WTC11 (cell line): ENCODE data around the gene IGFBP5. TPM values are rescaled to one million over a fixed set of nuclear protein-coding genes. Genes with fewer than 3 reads are reported as not detected.

Source experiments
- ATAC-seq: fragments of 200-7000 bp; cut with Tn5 transposase; 2 replicates; pipeline ENCODE4 v1.10.0; 2021; ENCODE audit warnings: mild to moderate bottlenecking, moderate library complexity
- CTCF ChIA-PET: fragments of 300-600 bp; sonication (Branson Sonifier 250); formaldehyde crosslinking; loops from one replicate; lab custom pipeline; 2021; ENCODE audit warnings: antibody characterized with exemption; lab: Charles Lee
- POLR2A ChIA-PET: fragments of 350-600 bp; sonication (Branson Sonifier 250); formaldehyde crosslinking; loops from one replicate; lab custom pipeline; 2021; ENCODE audit warnings: antibody characterized with exemption; lab: Charles Lee
- DNase-seq: peaks from one replicate; pipeline ENCODE4 v3.0.0; 2021; ENCODE audit warnings: low spot score
- H3K27ac Mint-ChIP-seq: 2 replicates; pipeline ENCODE4 v1.8.0; 2021; ENCODE audit warnings: mixed read lengths
- H3K27me3 Mint-ChIP-seq: 2 replicates; pipeline ENCODE4 v1.8.0; 2021; ENCODE audit warnings: low read depth, mild to moderate bottlenecking, moderate library complexity, mixed read lengths
- H3K36me3 Mint-ChIP-seq: 2 replicates; pipeline ENCODE4 v1.8.0; 2021; ENCODE audit warnings: mixed read lengths
- H3K4me1 Mint-ChIP-seq: 2 replicates; pipeline ENCODE4 v1.8.0; 2022; ENCODE audit warnings: mixed read lengths
- H3K4me3 Mint-ChIP-seq: 2 replicates; pipeline ENCODE4 v1.8.0; 2021; ENCODE audit warnings: mild to moderate bottlenecking, moderate library complexity, mixed read lengths
- H3K9me3 Mint-ChIP-seq: 2 replicates; pipeline ENCODE4 v1.8.0; 2021; ENCODE audit warnings: mixed read lengths
- ATF3 ChIP-seq: sonication (generic); formaldehyde crosslinking; conservative IDR thresholded peaks from 2 replicates; pipeline ENCODE4 v1.8.1; 2022; ENCODE audit warnings: mild to moderate bottlenecking, missing genetic modification reagents
- E2F4 ChIP-seq: sonication (generic); formaldehyde crosslinking; IDR thresholded peaks from 2 replicates; pipeline ENCODE4 v1.8.1; 2022; ENCODE audit warnings: low read depth, mild to moderate bottlenecking, moderate library complexity, missing genetic modification reagents, borderline replicate concordance
- GTF2I ChIP-seq: fragments of 250-450 bp; sonication (Bioruptor Pico); conservative IDR thresholded peaks from 2 replicates; pipeline ENCODE4 v1.4.0; 2021; ENCODE audit warnings: mild to moderate bottlenecking
- MYBL2 ChIP-seq: sonication (generic); formaldehyde crosslinking; IDR thresholded peaks from 2 replicates; pipeline ENCODE4 v1.8.1; 2023; ENCODE audit warnings: mild to moderate bottlenecking, moderate library complexity, missing genetic modification reagents
- SMAD3 ChIP-seq: sonication (generic); formaldehyde crosslinking; IDR thresholded peaks from 2 replicates; pipeline ENCODE4 v1.8.0; 2022; ENCODE audit warnings: missing genetic modification reagents, mild to moderate bottlenecking, borderline replicate concordance
- STAT6 ChIP-seq: sonication (generic); formaldehyde crosslinking; conservative IDR thresholded peaks from 2 replicates; pipeline ENCODE4 v1.8.1; 2023; ENCODE audit warnings: mild to moderate bottlenecking, low read depth, missing genetic modification reagents, moderate library complexity
- ZNF121 ChIP-seq: sonication (generic); formaldehyde crosslinking; IDR thresholded peaks from 2 replicates; pipeline ENCODE4 v1.8.0; 2023; ENCODE audit warnings: missing genetic modification reagents
- ZNF281 ChIP-seq: sonication (generic); formaldehyde crosslinking; IDR thresholded peaks from 2 replicates; pipeline ENCODE4 v1.8.0; 2023; ENCODE audit warnings: mild to moderate bottlenecking, missing genetic modification reagents
- ZNF532 ChIP-seq: fragments of 250-450 bp; sonication (Bioruptor Pico); IDR thresholded peaks from 2 replicates; pipeline ENCODE4 v1.9.0; 2021; ENCODE audit warnings: mild to moderate bottlenecking, borderline replicate concordance
- ZNF671 ChIP-seq: fragments of 250-450 bp; sonication (Bioruptor Pico); IDR thresholded peaks from 2 replicates; pipeline ENCODE4 v1.8.0; 2021; ENCODE audit warnings: mild to moderate bottlenecking
- total RNA-seq: library from RNA; stranded (reverse); gene quantifications from 3 replicates; pipeline ENCODE4 v1.2.3, GENCODE V29; 2021

Gene IGFBP5
- total RNA-seq, 1 experiment from 2014 or later, result 5.3 TPM

- no peak overlapping the region for H3K27ac Mint-ChIP-seq
- no peak overlapping the region for H3K4me3 Mint-ChIP-seq
Observed at GRCh38 chr2:216670266-216671080, 24.9 kb downstream of the IGFBP5 start.

More at GRCh38 chr2:216670266-216671080, 24.9 kb downstream of the IGFBP5 start:
- TF ChIP-seq ZNF671 (CRISPR knock-in tag) (no peak), STAT6 (CRISPR knock-in tag) (no peak), ZNF121 (CRISPR knock-in tag) (no peak), ZNF532 (CRISPR knock-in tag) (no peak), GTF2I (CRISPR knock-in tag) (no peak), ZNF281 (CRISPR knock-in tag) (no peak), SMAD3 (no peak), E2F4 (CRISPR knock-in tag) (no peak), ATF3 (no peak), MYBL2 (no peak)
- CTCF ChIA-PET, result interaction anchor here (9.4 kb wide), 1 partner anchor 152 kb away, joined by 244 read pairs; no protein-coding TSS in a partner anchor
- Mint-ChIP-seq H3K36me3 (no peaks in the 10 kb centered on the region), H3K4me1 (peaks cover 15% of the 10 kb centered on the region), H3K27me3 (no peaks in the 10 kb centered on the region), H3K9me3 (no peaks in the 10 kb centered on the region)
- DNase-seq (no peak), ATAC-seq (no peak)
- POLR2A ChIA-PET, result no interaction called here
